ENCODE results near the gene TLR2. TPM values are rescaled to one million over a fixed set of nuclear protein-coding genes. Genes with fewer than 3 reads are reported as not detected.

The TLR2 gene, protein sequence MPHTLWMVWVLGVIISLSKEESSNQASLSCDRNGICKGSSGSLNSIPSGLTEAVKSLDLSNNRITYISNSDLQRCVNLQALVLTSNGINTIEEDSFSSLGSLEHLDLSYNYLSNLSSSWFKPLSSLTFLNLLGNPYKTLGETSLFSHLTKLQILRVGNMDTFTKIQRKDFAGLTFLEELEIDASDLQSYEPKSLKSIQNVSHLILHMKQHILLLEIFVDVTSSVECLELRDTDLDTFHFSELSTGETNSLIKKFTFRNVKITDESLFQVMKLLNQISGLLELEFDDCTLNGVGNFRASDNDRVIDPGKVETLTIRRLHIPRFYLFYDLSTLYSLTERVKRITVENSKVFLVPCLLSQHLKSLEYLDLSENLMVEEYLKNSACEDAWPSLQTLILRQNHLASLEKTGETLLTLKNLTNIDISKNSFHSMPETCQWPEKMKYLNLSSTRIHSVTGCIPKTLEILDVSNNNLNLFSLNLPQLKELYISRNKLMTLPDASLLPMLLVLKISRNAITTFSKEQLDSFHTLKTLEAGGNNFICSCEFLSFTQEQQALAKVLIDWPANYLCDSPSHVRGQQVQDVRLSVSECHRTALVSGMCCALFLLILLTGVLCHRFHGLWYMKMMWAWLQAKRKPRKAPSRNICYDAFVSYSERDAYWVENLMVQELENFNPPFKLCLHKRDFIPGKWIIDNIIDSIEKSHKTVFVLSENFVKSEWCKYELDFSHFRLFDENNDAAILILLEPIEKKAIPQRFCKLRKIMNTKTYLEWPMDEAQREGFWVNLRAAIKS
- total RNA-seq = 4.4 TPM
- long read RNA-seq, partial matches to known transcripts = 0 of 2 reads
- long read RNA-seq, other reads (novel, unspliced or antisense) = 1 of 2 reads

DNA sequence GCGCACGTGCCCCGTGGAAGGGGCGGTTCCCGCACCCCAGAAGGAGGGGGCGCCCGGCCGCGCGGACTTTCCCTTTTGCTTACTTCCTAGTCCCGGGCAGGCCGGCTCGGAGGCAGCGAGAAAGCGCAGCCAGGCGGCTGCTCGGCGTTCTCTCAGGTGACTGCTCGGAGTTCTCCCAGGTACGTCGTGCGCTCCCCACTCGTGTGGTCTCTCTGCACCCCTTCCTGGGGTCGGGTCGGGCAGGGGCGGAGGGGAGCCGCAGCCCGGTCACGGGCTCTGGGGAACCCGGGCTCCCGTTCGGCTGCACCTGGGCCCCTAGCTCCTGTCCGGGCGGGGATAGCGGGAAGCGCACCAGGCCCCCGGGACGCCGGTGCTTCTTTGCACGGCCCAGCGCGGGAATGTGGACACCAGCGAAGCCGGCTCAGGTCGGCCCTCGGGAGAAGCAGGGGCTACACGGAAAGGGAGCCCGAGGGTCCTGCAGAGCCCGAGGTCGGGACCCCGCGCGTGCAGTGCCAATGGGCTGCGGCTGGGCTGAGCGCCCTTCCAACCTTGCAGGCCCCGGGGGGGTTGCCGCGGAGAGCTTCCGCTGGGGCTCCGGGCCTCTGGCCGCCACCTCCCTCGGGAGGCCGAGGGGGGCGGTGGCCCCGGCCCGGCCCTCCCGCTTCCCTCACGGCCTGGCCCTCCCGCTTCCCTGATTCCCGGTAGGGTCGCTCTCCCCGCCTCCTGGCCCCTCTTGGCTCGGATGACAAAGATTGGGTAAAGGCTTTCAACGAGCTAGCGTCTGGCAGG is at the start of gene TLR2:
Gene TLR2, plus strand, starts transcription at position 99 of the 789 bp plus-strand sequence. CDS start 18,628 bp downstream, outside the sequence.
- peak; percentile 80 for ATAC-seq
- peak; percentile 94 for DNase-seq (ENCODE audit: missing footprints)
- intact Hi-C loops (cut with DNase I) = no loop called here

- ATAC-seq = peak; percentile 39
- intact Hi-C loops (cut with DNase I) = no loop called here
- no peak for DNase-seq (ENCODE audit: missing footprints)
Measured at GRCh38 chr4:153634738-153635353, 49.2 kb upstream of the TLR2 start.

- intact Hi-C loops (cut with DNase I) = no loop called here
- DNase-seq (ENCODE audit: missing footprints) (no peak), ATAC-seq (no peak)
Measured at GRCh38 chr4:153635846-153636245, 48.2 kb upstream of the TLR2 start.

DNA sequence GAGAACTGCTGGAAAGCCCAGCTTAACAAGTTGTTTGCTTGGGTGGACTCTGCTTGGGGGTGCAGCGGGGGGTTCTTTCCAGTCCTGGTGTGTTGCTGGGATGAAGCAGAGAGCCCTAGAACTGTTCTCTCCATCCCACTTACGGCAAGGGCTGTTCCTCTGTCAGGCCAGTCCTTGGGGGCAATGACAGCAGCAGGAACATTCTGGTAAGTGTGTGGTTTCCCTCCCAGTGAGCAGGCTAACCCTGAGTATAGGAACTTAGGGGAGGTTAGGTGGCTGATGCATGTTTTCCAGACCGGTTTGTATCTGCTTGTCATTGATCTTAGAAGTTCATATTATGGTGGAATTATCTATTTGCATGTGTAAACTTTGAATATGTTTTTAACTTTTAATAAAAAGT is 46.9 kb upstream of the TLR2 start:
- intact Hi-C loops (cut with DNase I) = no loop called here
- ATAC-seq (no peak), DNase-seq (ENCODE audit: missing footprints) (no peak)

GRCh38 chr4:153638011-153638410 is 46.1 kb upstream of the TLR2 start:
- intact Hi-C loops (cut with DNase I) = no loop called here
- ATAC-seq = no peak
- no peak for DNase-seq (ENCODE audit: missing footprints)

DNA sequence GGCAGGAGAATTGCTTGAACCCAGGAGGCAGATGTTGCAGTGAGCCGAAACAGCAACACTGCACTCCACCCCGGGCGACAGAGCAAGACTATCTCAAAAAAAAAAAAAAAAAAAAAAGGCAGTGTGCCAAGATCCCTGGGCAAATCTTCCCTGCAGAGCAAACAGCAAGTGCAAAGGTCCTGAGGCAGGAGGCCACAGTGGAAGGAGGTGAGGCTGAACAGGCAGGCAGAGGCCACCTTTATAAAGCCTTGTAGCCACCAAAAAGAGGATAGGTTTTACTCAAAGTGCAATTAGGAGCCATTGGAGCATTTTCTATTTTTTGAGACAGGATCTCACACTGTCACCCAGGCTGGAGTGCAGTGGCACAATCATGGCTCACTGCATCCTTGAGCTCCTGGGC is 45.1 kb upstream of the TLR2 start:
- intact Hi-C loops (cut with DNase I) = no loop called here
- DNase-seq (ENCODE audit: missing footprints) = no peak
- no peak for ATAC-seq

DNA sequence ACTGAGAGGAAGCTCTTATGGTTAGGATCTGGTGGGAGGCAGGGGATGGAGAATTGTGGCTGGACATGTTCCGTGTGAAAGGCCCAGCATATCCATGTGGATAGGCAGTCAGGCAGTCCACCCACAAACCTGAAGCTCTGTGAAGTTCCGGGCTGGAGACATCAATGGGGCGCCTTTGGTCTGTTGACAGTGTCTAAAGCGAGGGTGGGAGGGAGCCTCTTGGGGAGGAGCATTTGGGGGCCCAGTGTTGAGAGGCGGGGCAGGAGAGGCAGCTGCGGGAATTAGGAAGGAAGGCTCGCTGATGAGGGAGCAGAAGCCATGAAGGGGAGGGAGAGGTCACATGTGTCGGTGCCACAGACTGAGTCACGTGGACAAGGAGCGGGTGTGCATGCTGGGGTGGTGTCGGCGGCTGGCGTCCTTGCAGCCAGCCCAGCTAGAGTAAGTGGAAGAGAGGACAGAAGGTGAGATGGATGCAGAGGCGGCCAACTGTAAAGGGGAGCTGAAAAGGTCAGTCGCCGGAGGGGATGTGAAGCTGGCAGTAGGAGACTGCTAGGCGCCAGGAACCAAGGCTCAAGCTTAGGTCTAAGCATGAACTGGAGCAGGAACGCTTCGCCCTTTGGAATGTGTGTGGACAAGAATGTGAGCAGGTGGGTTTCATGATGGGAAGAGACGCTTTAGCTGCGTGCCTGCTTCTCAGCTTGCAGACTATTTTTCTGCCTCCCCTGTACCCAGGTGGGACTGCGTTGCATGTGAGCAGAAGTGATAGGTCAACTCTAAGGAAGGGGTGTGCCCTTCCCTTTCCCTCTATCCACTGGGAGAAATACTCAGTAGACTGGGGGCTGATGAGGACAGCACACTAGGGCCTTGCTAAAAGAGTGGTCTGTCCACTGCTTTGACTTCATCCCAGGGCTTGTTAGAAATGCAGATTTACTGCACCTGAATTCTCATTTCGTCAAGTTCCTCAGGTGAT is 44.0 kb upstream of the TLR2 start:
- ATAC-seq (no peak), DNase-seq (ENCODE audit: missing footprints) (no peak)
- intact Hi-C loops (cut with DNase I) = loop anchor here (5.0 kb wide), 1 partner anchor 293 kb away; no protein-coding TSS in a partner anchor

- DNase-seq (ENCODE audit: missing footprints) = no peak
- intact Hi-C loops (cut with DNase I) = loop anchor here (5.0 kb wide), 1 partner anchor 294 kb away; no protein-coding TSS in a partner anchor
Measured at GRCh38 chr4:153641532-153641931, 42.5 kb upstream of the TLR2 start.

GRCh38 chr4:153643406-153644383 is 40.4 kb upstream of the TLR2 start:
- no peak for ATAC-seq
- DNase-seq (ENCODE audit: missing footprints) = no peak
- intact Hi-C loops (cut with DNase I) = loop anchor here (5.0 kb wide), 1 partner anchor 296 kb away; no protein-coding TSS in a partner anchor

More at GRCh38 chr4:153641532-153641931, 42.5 kb upstream of the TLR2 start:
- ATAC-seq = no peak

GRCh38 chr4:153645183-153645582 is 38.9 kb upstream of the TLR2 start:
- intact Hi-C loops (cut with DNase I) = no loop called here
- DNase-seq (ENCODE audit: missing footprints) (no peak), ATAC-seq (no peak)

- ATAC-seq (no peak), DNase-seq (ENCODE audit: missing footprints) (no peak)
- intact Hi-C loops (cut with DNase I) = no loop called here
Measured at GRCh38 chr4:153646261-153646660, 37.8 kb upstream of the TLR2 start.

GRCh38 chr4:153646978-153647377 is 37.1 kb upstream of the TLR2 start:
- intact Hi-C loops (cut with DNase I) = no loop called here
- DNase-seq (ENCODE audit: missing footprints) (no peak), ATAC-seq (no peak)

DNA sequence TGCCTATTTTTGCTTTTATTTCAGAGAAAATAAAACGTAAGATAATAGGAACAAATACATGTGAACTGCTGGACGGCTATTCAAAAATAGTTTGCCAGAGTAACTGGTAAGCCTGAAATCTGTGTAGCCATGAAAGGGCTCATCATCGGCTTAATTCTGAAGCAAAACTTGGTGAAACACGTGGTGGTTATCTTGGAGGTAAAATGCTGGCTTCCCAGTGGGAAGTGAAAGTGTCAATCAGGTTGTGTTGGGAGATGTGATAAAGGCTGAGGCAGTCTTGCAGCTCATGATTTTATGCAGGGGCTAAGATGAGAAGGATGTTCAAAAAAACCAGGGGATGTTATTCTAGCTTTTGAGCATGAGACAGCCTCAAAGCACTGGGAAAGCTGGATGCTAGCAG is 36.1 kb upstream of the TLR2 start:
- intact Hi-C loops (cut with DNase I) = no loop called here
- DNase-seq (ENCODE audit: missing footprints) (no peak), ATAC-seq (no peak)

- ATAC-seq (no peak), DNase-seq (ENCODE audit: missing footprints) (no peak)
- intact Hi-C loops (cut with DNase I) = no loop called here
Measured at GRCh38 chr4:153649572-153649991, 34.5 kb upstream of the TLR2 start.

DNA sequence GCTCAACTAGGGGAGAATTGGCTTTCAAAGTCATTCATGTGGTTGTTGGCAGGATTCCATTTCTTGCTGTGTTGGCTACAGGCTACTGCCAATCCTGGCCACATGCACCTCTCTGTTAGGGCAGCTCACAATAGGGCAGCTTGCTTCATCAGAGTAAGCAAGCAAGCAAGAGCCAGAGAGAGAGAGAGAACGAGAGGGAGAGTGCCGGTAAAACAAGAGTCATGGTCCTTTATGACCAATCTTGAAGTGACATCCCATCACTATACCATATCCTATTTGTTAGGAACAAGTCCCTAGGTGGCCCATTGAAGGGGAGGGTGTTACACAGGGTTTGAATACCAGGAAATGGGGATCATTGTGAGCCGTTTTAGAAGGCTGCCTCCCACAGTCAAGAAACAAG is 33.0 kb upstream of the TLR2 start:
- intact Hi-C loops (cut with DNase I) = no loop called here
- ATAC-seq (no peak), DNase-seq (ENCODE audit: missing footprints) (no peak)

- intact Hi-C loops (cut with DNase I) = no loop called here
- DNase-seq (ENCODE audit: missing footprints) = peak; percentile 88
Measured at GRCh38 chr4:153651587-153651986, 32.5 kb upstream of the TLR2 start.

More at GRCh38 chr4:153651587-153651986, 32.5 kb upstream of the TLR2 start:
- ATAC-seq = peak; percentile 74
